ENCODE results near the gene ZNF416. TPM values are rescaled to one million over a fixed set of nuclear protein-coding genes. Genes with fewer than 3 reads are reported as not detected.

ZNF416 gene
- total and polyA plus RNA-seq, 2 donors (not counting 1 experiment from before 2014, with no cell fraction given), result 4.5 to 9.2 TPM

GRCh38 chr19:57606931-57607330, 28.2 kb upstream of the ZNF416 start:
- Histone ChIP-seq H3K79me2 (ENCODE audit: control insufficient read depth, insufficient read depth, low read length) (no peaks in the 10 kb centered on the region), H3K4me3 (replicated peaks in 1 of 4; ENCODE audit: control extremely low read depth in 1 of 4, insufficient read depth in 1 of 4, low read depth in 3 of 4, low read length in 4 of 4) (no peak overlapping the region), H3K9ac (ENCODE audit: insufficient read depth, low read length) (no peak overlapping the region), H3K4me2 (ENCODE audit: extremely low read depth, insufficient read depth, low read length) (no peak overlapping the region), H3K4me1 (ENCODE audit: control insufficient read depth, extremely low read depth, insufficient read depth, low read length) (no peaks in the 10 kb centered on the region), H3K9me3 (ENCODE audit: control insufficient read depth, insufficient read depth, low read depth, low read length) (peaks cover 2% of the 10 kb centered on the region), H4K20me1 (ENCODE audit: control insufficient read depth, extremely low read depth, insufficient read depth, low read length) (no peaks in the 10 kb centered on the region), H2AFZ (ENCODE audit: low read length) (no peak overlapping the region), H3K27ac (ENCODE audit: insufficient read depth, low read length) (no peak overlapping the region), H3K36me3 (ENCODE audit: control insufficient read depth, insufficient read depth, low read length) (peaks cover 7% of the 10 kb centered on the region), H3K27me3 (ENCODE audit: control insufficient read depth, insufficient read depth, low read length) (no peaks in the 10 kb centered on the region)
- no peak for TF ChIP-seq EZH2 (IDR thresholded peaks at IDR 0.05; ENCODE audit: low read length, missing control alignments)
- no peak for TF ChIP-seq CTCF (conservative IDR thresholded peaks at IDR 0.05 in 1 of 2, IDR thresholded peaks at IDR 0.05 in 1 of 2; ENCODE audit: low read depth in 1 of 2, low read length in 2 of 2)
- no peak for DNase-seq (ENCODE audit: low read depth in 2 of 2)

- peaks cover 3% of the 10 kb centered on the region for H3K4me1 ChIP-seq (ENCODE audit: control insufficient read depth, extremely low read depth, insufficient read depth, low read length)
- no peaks in the 10 kb centered on the region for H3K9me3 ChIP-seq (ENCODE audit: control insufficient read depth, insufficient read depth, low read depth, low read length)
- H4K20me1 ChIP-seq (ENCODE audit: control insufficient read depth, extremely low read depth, insufficient read depth, low read length), result no peaks in the 10 kb centered on the region
- H3K79me2 ChIP-seq (ENCODE audit: control insufficient read depth, insufficient read depth, low read length), result peaks cover 7% of the 10 kb centered on the region
- no peaks in the 10 kb centered on the region for H3K36me3 ChIP-seq (ENCODE audit: control insufficient read depth, insufficient read depth, low read length)
- peak; percentile 87 to 93 for DNase-seq (ENCODE audit: low read depth in 2 of 2)
- no peaks in the 10 kb centered on the region for H3K27me3 ChIP-seq (ENCODE audit: control insufficient read depth, insufficient read depth, low read length)
- H3K4me3 ChIP-seq (replicated peaks in 1 of 4; ENCODE audit: control extremely low read depth in 1 of 4, insufficient read depth in 1 of 4, low read depth in 3 of 4, low read length in 4 of 4), result peak within 1 kb of the TSS; percentile 44 to 90 (median 86)
- H2AFZ ChIP-seq (ENCODE audit: low read length), result peak within 1 kb of the TSS; percentile 90
- peak within 1 kb of the TSS; percentile 45 for H3K27ac ChIP-seq (ENCODE audit: insufficient read depth, low read length)
- peak within 1 kb of the TSS; percentile 91 for H3K4me2 ChIP-seq (ENCODE audit: extremely low read depth, insufficient read depth, low read length)
- TF ChIP-seq EZH2 (IDR thresholded peaks at IDR 0.05; ENCODE audit: low read length, missing control alignments) (no peak), CTCF (conservative IDR thresholded peaks at IDR 0.05 in 1 of 2, IDR thresholded peaks at IDR 0.05 in 1 of 2; ENCODE audit: low read depth in 1 of 2, low read length in 2 of 2) (no peak)
- peak within 1 kb of the TSS; percentile 69 for H3K9ac ChIP-seq (ENCODE audit: insufficient read depth, low read length)
Observed at GRCh38 chr19:57599761-57600383, 21.2 kb upstream of the ZNF416 start, which contains the start of gene ZNF530. Gene ZNF530 (plus strand): TSS chr19:57599885. CDS start chr19:57604346, 4,461 bp downstream.

GRCh38 chr19:57599377-57599760, 20.7 kb upstream of the ZNF416 start:
- peaks cover 3% of the 10 kb centered on the region for H3K4me1 ChIP-seq (ENCODE audit: control insufficient read depth, extremely low read depth, insufficient read depth, low read length)
- H3K9ac ChIP-seq (ENCODE audit: insufficient read depth, low read length), result no peak overlapping the region
- no peaks in the 10 kb centered on the region for H3K27me3 ChIP-seq (ENCODE audit: control insufficient read depth, insufficient read depth, low read length)
- peak overlapping the region; percentile 90 for H2AFZ ChIP-seq (ENCODE audit: low read length)
- H3K79me2 ChIP-seq (ENCODE audit: control insufficient read depth, insufficient read depth, low read length), result peaks cover 7% of the 10 kb centered on the region
- peak overlapping the region; percentile 60 for H3K4me2 ChIP-seq (ENCODE audit: extremely low read depth, insufficient read depth, low read length)
- H4K20me1 ChIP-seq (ENCODE audit: control insufficient read depth, extremely low read depth, insufficient read depth, low read length), result no peaks in the 10 kb centered on the region
- H3K4me3 ChIP-seq (replicated peaks in 1 of 4; ENCODE audit: control extremely low read depth in 1 of 4, insufficient read depth in 1 of 4, low read depth in 3 of 4, low read length in 4 of 4), result peak overlapping the region; percentile 44 to 90 (median 86)
- DNase-seq (ENCODE audit: low read depth in 2 of 2), result no peak
- no peaks in the 10 kb centered on the region for H3K36me3 ChIP-seq (ENCODE audit: control insufficient read depth, insufficient read depth, low read length)
- H3K9me3 ChIP-seq (ENCODE audit: control insufficient read depth, insufficient read depth, low read depth, low read length), result no peaks in the 10 kb centered on the region
- no peak overlapping the region for H3K27ac ChIP-seq (ENCODE audit: insufficient read depth, low read length)
- TF ChIP-seq CTCF (conservative IDR thresholded peaks at IDR 0.05 in 1 of 2, IDR thresholded peaks at IDR 0.05 in 1 of 2; ENCODE audit: low read depth in 1 of 2, low read length in 2 of 2) (no peak), EZH2 (IDR thresholded peaks at IDR 0.05; ENCODE audit: low read length, missing control alignments) (no peak)
